T47D (cell line): ENCODE results near the gene RPL39L.

ENCODE experiments used
- DNase-seq, 2 experiments: peaks; one replicate each; pipeline versions ENCODE4 v3.0.0 to v3.0.0-alpha.2; 2011 to 2012; ENCODE audit warnings: low read depth in 1 of 2, low spot score in 1 of 2
- JUND ChIP-seq: IDR thresholded peaks from 2 replicates; pipeline ENCODE4 v1.6.1; 2012; ENCODE audit warnings: low read depth
- in situ Hi-C: cut with HindIII; loops from 2 replicates; pipeline ENCODE4 v1.10.0; 2016; ENCODE audit warnings: low sequenced_read_pairs, low pct_unique_long_range_greater_than_20kb

RPL39L gene

DNA sequence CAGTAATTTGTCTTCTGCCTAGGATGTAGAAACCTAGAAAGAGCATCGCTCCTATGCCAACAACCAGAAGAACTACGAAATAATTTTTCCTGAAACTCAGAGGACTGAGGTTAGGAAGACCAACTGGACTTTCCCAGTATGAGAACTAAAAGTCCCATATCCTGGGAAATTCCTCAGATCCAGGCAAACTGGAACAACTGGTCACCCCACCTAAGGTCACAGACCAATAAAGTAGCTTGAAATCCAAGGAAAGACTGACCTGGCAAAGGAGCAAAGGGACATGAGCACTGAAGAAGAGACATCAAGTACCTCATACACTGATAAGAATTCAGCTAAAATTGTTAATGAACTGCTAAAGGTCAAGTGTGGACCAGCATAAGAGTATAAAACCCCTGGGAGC is 6.6 kb downstream of the RPL39L start:
- TF ChIP-seq JUND, result no peak
- peak in 1 of 2 experiments; percentile 74 for DNase-seq
- in situ Hi-C loops, result no loop called here

DNA sequence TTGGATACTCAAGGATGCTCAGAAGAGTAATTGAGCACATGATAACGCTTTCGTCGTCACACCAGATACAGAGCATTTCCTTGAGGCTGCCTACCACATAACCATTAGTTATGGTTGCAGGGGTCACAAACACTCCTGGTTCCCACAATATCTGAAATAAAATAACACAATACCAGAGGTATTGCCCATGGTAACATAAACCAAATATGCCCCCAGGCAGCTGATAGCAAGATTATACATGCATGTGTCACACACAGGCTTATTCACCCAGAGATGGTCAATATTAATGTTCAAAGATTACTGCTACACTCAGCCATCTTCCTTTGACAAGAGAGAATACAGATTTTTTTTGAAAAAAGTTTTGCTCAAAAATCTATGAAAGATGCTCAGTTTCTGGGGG is 7.3 kb downstream of the RPL39L start:
- DNase-seq, result no peak
- in situ Hi-C loops, result no loop called here
- no peak for TF ChIP-seq JUND

DNA sequence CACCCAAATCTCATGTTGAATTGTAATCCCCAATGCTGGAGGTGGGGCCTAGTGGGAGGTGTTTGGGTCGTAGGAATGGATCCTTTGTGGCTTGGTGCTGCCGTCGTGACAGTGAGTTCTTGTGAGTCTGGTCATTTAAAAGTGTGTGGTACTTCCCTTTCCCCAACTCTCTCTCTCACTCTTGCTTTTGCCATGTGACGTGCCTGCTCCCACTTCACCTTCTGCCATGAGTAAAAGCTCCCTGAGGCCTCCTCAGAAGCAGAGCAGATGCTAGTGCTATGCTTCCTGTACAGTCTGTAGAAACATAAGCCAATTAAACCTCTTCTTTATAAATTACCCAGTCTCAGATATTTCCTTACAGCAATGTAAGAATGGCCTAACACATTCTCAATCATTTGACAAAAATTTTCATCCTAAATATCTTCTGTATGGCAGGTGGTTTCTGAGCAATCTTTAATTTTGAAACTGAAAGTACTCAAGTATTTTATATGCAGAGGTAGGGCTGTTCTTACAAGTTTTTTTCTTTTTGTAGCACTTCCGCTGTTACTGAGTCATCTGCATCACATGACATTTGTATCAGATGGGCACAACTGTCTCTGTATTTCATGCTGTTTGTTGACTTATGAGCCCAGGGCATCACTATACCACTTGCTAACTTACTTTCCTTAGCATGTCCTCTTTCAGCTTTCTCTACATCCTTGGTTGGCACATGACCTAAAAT is 8.8 kb downstream of the RPL39L start:
- in situ Hi-C loops, result no loop called here
- peak in 1 of 2 experiments; percentile 53 for DNase-seq
- TF ChIP-seq JUND, result no peak

DNA sequence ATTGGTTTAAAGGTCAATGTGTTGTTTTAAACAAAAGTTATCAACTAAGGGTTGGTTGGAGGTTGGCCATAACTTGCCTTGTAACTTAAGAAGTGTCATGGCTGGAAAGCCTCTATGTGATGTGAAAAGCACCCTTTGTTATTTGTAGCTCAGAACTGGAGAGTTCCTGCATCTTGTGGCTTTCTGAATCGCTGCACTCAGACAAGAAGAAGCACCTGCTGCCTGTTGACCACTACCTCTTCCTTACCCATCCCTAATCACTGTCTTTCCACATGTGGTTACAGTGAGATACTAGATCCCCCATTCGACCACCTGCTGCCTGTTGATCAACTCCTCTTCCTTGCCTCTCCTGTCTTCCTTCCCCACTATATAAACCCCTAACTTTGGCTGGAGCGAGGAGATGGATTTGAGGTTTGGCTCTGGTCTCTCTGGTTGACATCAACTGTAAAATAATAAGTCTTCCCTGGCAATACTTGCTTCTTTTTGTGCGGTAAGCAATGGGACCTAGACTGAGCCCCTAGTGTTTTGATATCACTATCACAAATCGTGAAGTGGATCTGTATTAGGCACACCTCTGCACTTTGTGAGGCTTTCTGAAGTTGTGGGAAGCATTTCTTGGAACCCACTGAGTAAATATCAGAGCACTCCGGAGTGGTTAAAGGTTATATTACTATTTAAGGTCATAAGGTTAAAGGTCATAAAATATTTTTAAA is 13.8 kb downstream of the RPL39L start:
- DNase-seq, result no peak
- in situ Hi-C loops, result no loop called here
- no peak for TF ChIP-seq JUND

DNA sequence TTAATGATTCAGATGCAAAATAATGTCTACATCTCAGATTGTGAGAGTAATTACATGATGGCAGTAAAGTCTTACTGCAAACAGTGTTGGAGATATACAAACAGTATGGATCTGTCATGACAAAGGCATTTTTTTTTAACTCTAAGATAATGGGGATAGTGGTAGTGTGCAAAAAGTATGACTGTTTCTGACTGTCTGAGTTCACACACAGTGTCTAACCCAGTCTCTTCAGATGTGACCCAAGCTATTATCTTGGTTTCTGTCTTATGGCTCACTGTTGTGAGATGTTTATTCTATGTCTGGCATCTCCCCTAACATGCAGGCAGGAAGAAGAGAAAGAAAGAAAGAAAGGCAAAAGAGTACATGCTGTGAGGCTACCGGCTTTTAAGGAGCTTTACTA is 17.0 kb downstream of the RPL39L start:
- in situ Hi-C loops, result no loop called here
- no peak for TF ChIP-seq JUND
- no peak for DNase-seq

DNA sequence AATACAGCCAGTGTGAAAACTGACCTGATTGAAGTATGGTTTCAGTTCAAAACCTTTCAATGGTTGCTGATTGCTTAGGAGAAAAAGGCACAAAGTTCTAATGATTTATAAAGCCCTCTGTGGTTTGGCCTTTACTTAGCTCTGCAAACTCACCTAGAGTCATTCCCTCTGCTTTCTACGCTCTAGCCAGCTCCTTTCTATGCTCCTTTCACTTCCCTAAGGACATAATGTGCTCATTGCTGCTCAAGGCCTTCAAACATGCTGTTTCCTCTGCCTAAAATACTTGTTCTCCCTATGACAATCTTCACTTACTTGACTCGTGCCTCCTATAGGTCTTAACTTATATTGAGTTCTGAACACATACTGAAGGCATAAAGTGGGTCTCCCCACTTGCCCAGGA is 19.0 kb downstream of the RPL39L start:
- no peak for DNase-seq
- TF ChIP-seq JUND, result no peak
- in situ Hi-C loops, result no loop called here

DNA sequence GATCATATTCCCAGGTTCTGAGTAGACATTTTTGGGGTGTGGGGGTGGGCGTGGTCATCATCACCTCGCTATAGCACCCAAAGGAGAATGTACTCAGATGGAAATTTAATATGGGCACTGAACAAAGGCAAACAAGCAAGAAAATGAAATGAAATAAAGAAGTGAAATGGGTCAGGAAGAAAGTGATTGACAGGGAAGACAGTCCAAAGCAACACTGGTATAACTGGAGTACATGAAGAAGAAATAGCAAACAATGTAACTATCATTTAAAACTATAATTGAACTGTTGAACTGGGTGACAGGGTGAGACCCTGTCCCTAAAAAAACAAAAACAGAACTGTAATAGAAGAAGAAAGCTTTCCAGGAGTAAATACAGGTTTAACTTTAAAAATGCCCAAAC is 24.8 kb downstream of the RPL39L start:
- no peak for DNase-seq
- in situ Hi-C loops, result no loop called here
- TF ChIP-seq JUND, result no peak

DNA sequence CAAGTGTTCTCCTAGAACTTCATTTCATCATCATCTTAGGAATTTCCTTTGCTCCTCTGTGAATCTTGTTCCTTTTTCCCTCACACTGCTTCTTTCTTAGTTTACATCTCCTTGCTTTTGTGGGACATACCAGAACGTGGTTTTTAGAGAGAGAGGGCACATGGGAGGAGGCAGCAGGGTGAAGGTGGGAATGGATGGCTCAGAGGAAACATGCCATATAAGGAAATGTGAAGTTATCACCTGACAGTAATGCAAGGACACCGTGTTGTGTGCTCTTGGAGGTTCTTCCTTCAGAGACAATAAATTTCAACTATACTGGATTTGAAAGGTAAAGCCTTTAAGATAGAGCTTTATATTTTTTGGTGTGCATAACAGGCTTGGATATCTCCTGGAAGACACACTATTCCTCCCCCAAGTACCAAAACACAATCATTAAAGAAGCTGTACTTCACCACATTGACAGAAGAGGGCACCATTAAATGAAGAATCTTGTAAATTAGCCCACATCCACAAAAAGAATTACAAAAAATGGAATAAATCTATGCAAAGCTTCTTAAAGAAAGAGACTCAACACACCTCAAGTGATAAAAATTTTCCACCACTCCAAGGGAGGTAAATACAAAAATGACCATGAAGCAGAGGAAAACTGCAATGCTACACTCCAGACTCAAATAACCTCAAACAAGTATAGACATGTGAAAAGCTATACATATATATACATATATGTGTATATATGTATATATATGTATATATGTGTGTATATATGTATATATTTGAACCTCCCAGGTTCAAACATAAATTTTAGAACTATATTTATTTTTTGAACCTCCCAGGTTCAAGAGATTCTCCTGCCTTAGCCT is 26.1 kb downstream of the RPL39L start:
- DNase-seq, result peak in 1 of 2 experiments; percentile 72
- in situ Hi-C loops, result no loop called here
- no peak for TF ChIP-seq JUND

DNA sequence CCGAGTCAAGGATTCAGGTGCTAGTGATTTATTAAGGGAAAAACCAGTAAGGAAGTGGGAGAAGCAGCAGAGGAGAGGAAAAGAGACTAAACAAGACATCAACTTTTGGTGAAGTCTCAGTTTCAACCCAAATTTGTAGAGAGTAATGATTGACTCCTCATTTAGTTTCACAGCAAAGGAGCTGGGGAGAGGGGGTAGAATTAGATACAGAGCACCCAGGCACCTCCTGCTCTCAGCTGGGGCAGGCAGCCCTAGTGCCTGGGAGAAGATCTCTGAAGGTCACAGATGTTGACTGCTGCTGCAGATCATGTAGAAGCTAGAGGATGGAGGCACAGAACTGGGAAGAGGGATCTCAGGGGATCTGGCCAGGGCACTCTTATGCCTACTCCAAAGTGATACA is 29.1 kb downstream of the RPL39L start:
- no peak for DNase-seq
- TF ChIP-seq JUND, result no peak
- in situ Hi-C loops, result no loop called here

DNA sequence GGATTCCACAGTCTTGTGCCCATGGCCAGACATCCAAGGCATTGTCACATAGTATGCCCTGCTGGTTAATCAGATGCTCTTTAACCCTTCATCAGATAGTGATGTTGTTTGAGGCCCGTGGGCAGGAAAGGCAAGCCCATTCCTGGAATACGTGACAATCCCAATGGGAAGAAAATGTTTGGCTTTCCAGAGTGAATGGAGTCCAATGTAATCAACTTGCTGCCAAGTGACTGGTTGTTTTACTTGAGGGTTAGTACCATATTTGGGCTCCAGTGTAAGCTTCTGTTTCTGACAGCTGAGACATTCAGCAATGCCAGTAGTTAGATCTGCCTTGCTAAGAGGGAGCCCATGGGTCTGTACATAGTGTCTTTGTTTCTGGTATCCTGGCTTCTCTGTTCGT is 31.3 kb downstream of the RPL39L start:
- no peak for TF ChIP-seq JUND
- in situ Hi-C loops, result no loop called here

DNA sequence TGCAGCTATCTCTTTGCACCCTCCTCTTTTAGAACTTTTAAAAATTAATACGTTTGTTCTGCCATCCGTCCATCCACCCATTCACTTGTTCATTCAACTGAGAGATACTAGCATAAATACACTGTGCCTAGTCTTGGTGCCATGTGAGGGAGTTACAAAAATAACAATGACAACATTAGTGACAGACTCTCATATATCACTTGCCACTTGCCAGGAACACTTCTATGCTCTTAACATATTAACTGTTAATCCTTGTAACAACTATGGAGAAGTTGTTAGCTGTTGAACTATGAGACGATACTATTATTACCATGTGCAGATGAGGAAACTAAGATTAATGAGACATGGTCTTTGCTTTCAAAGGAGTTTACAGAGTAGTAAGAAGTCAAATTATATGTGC is 33.6 kb downstream of the RPL39L start:
- in situ Hi-C loops, result no loop called here
- TF ChIP-seq JUND, result no peak
- DNase-seq, result no peak

More for the DNA sequence above, 31.3 kb downstream of the RPL39L start:
- DNase-seq, result peak in 1 of 2 experiments; percentile 75

DNA sequence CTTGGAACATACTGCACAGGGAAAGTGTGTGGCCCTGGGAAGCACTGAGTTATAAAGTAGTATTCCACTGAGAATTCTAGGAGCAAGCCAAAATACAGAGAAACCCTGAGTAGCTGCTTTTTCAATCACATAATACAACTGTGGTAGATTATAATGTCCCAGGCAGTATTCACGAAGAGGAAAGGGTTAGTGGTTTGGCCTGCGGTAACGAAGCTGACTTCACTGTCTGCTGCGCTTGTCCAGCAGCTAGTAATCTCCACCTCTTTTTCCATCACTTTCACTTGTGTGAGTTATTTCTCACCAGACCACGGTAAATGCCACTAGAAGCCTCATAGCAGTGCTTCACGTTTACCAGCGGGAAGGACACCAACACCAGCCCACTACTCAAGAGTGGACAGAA is 34.4 kb downstream of the RPL39L start:
- no peak for TF ChIP-seq JUND
- in situ Hi-C loops, result no loop called here
- DNase-seq, result no peak

DNA sequence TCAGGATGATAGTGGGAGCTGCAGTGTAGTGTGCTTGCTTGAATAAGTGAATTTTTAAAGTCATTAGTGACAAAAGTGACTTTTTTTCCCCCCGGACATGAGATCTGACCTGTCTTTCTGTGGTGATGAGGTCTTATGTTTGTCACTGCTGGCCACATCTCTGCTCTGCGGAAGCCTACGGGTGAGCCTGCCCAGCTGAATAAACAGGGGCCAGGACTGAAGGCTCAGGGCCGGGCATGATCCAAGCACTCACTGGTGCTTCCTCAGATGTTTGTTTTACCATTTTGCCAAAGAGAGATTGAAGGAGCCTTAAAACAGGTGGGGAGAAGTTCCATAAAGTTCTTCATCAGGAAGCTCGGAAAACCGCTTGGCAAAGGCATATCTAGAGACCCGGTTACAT is 35.0 kb downstream of the RPL39L start:
- no peak for TF ChIP-seq JUND
- in situ Hi-C loops, result no loop called here
- DNase-seq, result no peak
